Putamen (tissue), 1 donor: ENCODE results near the gene NCAM2.

Experiments
- DNase-seq: peaks from one replicate; pipeline ENCODE4 v3.0.0-alpha.2; 2016; ENCODE audit warnings: low spot score

Gene NCAM2

DNA sequence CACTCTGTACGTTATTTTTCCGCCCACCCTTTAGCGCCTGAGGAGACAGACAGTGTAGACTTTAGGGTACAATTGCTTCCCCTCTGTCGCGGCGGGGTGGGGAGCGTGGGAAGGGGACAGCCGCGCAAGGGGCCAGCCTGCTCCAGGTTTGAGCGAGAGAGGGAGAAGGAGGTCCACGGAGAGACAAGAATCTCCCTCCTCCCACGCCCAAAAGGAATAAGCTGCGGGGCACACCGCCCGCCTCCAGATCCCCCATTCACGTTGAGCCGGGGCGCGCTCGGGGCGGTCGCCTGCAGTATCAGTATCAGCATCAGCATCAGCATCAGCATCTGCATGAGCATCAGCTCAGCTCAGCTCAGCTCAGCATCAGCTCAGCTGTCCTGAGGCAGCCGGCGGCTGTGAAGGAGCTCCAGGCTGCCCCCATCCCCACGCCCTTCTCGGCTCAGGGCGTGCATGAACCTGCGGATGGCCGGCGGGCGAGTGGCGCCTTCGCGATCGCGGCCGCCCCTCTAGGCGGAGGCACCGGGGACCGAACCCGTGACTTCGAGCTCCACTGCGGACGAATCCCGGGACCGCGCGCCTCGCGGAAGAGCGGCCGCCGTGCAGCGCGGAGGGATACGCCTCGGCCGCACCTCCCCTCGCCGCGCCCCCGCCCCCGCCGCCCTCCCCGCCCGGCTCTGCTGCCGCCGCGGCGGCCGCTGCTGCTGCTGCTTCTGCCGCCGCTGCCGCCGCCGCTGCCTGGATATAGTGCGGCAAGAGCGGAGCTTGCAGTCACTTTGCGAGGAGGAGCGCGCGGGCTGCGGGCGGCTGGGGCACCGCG lies at the start of gene NCAM2:
TSS of gene NCAM2 (plus strand) at position 774 of the 820 bp plus-strand sequence.
- peak; percentile 89 for DNase-seq

DNA sequence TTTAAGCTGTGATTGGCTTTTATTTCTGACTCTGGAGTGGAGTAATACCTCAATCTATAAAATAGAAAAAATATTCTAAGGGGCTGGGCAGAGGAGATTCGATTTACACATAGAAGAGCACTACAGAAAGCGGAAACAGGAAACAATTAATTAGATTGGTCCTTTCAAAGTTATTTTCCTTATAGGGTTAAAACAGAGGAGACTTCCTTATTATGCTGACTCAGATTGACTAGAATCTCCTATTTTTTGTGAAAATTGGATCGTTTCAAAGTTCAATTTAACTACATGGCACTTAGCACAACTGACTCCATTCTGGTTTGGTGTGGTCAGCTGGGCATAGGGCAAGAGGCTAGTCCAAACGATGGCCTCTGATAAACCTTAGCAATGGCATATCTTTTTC lies 48.3 kb upstream of the NCAM2 start:
- DNase-seq: no peak

DNA sequence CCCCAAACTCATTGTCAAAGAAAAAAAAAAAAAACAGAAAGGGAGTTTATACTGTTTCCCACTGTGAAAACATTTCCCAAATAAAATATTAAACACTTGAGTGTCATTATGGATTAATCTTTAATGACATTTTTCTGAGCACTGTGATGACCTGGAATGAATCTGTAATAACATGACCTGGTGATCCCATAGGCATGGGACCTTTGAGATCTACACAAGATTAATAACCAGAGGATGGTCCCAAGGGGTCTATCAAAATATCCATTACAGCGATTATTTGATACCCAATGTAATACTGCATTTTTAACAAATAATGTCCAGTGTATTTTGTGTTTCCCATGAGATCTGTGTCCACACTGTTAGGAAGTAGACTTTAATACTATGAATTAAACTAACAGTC lies 32.4 kb upstream of the NCAM2 start:
- DNase-seq: no peak

DNA sequence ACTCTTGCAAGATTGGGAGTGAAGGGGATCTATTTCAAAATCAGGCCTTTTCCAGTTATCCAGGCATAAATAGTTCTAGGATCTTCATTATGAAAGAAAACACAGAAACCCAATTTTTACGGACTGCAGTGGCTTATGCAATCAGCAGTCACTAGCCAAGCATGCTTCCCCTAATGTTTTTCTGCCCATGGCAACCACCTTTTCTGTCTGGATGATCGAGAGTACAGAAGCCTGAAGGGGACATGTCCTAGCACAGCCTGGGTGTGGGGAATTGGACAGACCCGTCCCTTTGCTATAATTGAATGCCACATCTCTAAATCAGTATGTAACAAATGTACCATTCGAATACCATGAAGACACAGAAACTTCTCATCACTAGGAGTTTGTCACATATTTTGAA lies 29.8 kb upstream of the NCAM2 start:
- no peak for DNase-seq

DNA sequence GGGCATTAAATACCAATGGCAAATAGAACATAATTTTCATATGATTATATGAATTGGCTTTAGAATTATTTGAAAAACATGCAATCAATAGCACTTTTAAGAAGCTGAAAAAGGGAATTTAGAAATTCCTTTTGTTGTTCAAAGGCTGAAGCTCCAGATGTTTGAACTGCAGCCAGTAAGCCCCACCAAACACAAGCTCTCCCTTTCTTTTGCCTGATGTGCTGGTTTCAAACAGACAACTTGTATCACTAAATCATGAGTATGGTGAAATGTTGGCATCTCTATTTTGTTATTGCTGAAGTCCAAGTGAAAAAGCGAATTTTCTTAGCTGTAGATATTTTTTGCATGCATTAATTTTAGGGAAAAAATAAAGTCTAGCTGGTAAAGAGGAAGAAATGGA lies 27.5 kb upstream of the NCAM2 start:
- peak; percentile 81 for DNase-seq

DNA sequence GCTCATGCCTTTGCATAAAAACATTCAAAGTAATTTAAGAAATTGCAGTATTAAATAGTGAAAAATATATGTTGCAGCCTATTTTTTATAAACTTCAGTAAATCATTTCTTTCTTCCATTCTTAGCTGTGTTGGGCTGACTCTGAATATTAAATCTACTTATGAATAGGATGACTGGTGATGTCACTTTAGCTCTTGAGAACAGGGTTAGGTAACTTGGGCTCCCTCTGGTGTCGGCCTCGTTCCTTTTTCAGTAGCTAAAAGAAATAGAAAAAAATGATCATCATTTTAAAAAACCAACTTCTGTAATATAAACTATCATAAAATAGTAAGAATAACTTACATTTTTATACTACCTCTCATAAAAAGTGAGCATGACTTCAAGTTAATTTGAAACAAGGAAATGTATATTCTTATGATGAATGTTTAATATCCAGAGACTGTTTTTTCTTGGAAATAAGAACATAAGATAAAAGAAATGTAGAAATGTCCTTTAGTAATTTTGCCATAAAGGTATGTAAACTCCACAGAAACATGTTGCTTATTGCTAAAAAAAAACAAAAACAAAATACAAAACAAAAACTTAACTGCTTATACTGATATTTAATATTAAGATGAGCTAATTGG lies 26.8 kb upstream of the NCAM2 start:
- DNase-seq: peak; percentile 85

DNA sequence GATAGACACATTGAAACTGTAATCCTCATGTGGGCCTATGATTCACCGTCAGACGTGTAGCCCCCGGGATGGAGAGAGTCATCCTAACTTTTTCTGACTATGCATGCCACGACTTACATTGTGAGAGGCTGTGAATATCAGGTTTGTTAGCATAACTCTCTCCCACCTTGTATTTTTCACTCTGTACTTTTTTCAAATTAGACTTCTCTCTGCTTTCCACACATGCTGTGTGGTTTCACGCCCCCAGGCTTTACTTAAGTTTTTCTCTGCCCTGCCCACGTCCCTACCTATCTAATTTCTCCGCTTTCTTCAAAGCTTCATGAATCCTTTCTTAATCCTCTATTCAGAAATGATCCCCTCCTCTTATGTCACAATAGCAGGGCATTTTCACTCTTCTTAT lies 3.4 kb upstream of the NCAM2 start:
- DNase-seq: peak; percentile 23

DNA sequence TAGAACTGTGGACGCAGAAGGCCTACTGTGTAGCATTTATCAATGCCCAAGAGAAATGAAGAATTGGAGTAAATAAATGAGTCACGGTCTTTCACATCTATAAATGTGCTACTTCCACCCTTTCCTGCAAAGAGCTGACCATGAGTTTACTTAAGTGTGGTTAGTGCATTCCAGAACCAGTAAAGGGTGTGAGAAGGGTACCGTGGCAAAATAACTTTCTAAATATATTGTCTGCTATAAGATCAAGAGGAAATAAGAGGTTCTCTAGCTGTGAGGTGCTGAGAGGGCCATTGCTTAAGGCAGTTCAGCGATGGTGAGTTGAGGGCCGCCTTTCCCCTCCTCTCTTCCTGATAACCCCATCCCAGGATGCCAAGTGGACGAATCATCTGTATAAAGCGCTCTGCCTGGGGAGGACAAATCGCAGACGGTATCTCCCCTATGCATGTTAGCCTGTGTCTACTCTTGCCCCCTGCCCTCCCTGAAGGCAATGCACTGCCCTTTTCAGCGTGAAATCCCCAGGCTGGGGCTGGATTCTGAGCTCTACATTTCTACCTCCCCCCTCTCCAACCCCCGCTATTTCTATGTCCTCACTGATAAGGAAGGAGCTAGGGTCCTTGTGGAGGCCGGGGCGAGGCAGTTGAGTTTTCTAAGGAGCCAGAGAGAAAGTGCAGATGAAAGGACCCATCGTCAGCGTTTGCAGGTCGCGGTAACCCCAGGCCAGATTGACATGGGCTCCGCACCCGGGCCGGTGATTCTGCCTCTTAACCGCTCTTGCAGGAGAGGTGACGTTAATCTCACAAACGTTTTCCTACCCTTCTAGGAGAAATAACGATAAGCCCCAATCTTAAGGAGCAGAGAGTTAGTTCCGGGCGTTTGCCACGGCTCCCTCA lies 1.5 kb upstream of the NCAM2 start:
- no peak for DNase-seq

DNA sequence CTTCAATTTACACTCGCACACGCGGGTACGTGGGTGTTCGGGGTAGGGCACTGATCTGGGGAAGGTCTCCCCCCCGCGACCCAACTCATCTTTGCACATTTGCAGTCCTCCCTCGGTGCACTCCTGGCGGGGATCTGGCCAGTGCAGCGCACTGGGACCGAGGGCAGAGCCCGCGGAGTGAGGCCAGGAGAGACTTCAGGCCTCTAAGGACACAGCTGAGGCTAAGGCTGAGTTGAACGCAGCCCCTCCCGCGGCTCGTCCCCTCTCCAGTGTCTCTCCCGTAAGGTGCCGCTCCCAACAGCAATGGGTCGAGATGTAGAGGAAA lies 936 bp upstream of the NCAM2 start:
- DNase-seq: peak; percentile 45

DNA sequence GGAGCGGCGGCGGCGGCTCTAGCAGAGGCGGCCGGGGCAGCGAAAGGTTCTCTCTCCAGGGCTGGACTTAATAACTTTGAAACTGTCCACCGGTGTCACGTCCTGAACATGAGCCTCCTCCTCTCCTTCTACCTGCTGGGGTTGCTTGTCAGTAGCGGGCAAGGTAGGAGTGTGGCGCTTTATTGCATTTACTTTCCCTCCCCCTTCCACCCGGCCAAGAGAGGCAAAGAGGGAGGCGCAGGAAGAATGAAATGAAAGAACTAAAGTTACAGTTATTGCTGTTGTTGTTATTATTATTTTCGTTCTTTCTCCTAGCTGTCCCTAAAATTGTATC lies 214 bp downstream of the NCAM2 start:
- no peak for DNase-seq

DNA sequence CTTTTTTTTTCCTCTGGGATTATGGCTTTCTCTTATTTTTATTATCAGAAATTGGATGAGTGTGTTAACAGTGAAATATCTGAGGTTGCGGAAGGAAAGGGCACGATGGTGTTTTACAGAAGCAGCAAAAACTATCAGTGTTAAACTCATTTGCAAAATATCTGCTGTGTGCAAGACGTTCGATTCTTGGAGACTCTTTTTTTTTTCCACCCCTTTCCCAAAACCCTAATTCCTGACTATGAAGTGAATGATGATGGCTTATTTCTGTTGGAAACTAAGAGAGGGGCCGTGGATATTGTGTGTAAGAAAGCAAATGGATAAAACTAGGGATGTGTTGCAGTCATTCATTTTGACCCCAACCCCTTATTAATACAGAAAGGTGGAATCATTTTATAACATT lies 677 bp downstream of the NCAM2 start:
- peak; percentile 26 for DNase-seq

DNA sequence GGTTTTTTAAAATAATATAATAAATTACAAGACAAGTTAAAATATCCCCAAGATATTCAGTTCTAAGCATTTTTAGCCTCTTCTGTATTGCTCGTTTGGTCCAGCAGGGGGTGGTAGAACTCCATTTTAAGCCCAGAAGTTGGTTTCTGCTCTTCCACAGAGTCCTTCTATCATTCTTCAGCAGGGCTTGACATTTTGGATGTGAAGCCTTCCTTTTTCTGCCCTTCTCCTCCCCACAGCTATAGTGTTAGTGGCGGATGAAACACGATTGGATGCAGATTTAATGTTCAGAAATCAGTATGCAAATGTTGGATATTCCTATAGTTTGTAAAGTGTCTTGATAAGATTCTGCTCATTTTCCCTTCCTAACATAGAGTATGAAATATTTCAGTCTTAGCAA lies 1.4 kb downstream of the NCAM2 start:
- DNase-seq: peak; percentile 84

DNA sequence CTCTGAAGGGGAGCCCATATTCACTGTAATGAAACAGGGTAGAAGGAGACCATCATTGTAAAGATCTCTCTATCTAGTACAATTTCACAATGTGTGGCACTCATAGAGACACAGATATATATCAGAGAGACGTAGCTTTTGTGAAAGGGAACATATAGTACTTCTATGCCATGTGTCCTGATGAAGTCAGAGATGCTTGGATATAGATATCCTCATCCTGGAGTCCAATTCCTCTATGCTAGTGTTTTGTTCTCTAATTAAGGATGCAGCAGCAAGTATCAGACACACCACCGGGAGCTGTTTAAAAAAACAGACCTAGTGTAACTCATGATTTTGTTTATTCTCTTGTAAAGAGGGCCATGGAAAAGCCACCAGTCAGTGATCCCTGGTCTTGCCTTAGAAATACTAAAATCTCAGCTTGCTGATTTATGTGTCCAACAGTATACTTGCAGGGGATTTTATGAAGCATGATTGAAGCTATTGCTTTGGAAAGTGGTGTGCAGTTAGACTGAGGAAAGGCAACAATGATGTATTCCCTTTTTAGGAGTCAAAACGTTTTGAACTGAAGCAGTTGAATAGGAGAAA lies 2.5 kb downstream of the NCAM2 start:
- DNase-seq: peak; percentile 18

DNA sequence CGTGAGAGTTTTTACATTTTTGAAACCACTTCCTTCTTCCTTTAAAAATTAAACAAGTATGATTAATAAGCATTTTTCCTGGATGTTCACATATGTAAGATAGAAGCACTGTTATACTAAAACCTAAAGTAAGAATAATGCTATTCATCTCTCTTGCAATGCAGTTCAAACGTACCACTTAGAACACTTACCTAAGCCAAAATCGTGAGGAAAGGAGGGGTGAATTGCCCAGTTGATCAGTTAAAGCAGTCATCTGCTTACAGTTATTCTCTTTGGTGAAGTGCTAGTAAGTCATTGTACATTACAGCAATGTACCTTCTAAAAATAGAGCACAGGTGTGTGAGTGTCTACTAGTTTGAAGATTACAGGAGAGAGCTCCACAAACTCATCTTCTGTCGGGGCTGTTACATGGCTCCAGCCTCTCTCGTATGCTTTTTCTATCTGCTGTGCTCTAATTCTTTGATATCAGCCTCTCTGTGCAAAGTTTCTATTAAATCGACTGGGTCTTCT lies 3.4 kb downstream of the NCAM2 start:
- no peak for DNase-seq

DNA sequence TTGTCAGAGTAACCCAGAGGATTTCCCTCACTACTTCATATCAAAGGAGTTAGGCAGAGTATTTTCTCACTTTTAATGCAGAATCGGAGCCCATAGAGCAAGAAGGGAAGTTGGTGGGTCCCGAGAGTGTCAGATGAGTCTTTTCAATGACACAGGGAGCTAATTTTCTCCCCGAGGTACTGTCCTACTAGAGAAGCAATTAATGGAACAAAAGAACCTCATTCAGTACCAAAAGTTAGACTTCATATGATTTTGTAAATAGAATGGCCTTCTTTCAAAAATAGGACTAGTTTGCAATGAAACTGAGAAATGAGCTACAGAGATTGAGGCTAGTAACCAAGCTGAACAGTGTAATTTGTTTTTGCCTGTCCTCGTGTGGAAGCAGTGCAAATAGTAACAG lies 3.9 kb downstream of the NCAM2 start:
- no peak for DNase-seq

DNA sequence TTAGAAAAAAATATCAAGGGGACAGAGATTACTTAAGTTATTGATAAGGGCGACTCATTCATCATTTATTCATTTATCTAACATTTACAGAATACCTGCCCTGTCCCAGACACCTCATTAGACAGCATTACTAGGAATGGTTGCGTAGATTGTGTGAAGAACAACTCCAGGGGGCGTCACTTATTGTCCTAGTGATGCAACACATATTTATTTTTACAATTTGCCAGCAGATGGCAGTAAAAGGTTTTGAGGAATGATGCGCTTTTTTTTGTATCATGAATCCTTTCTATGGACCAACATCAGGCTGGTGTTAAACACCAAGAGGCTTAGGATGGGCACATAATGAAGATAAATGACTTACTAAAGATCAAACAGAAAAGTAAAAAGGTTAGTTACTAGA lies 5.5 kb downstream of the NCAM2 start:
- DNase-seq: peak; percentile 23

DNA sequence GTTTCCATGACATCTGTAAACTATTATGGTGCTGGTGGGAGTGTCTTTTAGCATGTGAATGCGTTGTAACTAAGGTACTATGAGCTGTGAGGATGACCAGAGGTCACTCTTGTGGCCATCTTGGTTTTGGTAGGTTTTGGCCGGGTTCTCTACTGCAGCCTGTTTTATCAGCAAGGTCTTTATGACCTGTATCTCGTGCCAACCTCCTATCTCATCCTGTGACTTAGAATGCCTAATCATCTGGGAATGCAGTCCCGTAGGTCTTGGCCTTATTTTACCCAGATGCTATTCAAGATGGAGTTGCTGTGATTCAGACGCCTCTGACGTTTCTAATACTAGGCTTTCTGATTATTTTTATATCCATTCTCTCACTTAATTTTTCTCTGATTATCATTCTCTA lies 9.4 kb downstream of the NCAM2 start:
- no peak for DNase-seq

DNA sequence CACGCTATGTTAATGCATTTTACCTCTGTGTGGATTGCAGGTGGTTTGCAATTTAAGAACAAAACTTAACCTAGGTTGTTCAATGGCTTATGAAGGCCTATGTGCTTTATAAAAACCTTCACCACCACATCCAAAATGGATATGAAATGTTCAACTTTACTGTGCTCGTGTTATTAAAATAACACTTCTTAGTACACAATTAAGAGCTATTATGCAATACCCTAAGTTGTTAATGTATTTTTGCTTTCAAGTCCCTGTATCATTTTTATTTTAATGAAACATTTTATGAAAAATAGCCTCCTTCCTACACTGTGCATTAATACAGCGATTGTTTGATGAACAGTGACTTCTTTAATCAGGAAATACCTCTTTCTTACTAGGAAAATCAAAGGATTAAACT lies 12.0 kb downstream of the NCAM2 start:
- DNase-seq: no peak

DNA sequence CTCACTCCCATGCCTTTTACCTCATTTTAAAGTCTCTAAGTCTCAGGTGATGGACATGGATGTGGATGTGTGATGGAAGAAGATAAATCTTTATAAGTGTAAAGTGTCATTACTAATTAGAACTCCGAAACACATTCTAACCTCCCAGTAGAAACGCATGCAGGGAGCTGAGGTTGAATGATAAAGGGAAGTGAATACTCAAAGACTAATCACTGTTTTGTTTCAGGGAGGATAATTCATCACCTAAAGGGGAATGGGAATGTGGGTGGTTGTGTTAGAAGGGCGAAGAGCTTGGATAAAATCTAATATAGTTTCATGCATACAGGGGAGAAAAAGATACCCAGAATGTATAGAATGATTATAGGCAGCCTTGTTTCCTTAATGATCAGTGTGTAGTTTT lies 12.5 kb downstream of the NCAM2 start:
- no peak for DNase-seq

DNA sequence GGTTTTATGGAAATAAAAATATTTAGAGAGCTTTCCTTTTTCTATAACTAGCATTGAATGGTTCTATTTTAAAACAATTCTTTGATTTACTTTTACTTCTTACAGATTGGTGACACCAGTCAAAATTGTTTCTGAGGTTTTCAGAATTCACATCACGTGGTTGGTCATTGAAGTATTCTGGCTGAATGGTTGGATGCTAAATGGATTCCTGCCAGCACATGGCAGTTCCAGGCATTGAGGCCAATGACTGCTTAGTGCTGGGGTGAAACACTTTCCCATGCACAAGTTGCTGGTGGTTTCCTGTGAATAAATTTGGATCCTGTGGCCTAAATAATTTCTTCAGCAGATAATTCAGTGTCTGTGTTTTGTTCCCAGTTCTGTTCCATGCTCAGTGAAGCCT lies 20.6 kb downstream of the NCAM2 start:
- peak; percentile 81 for DNase-seq

DNA sequence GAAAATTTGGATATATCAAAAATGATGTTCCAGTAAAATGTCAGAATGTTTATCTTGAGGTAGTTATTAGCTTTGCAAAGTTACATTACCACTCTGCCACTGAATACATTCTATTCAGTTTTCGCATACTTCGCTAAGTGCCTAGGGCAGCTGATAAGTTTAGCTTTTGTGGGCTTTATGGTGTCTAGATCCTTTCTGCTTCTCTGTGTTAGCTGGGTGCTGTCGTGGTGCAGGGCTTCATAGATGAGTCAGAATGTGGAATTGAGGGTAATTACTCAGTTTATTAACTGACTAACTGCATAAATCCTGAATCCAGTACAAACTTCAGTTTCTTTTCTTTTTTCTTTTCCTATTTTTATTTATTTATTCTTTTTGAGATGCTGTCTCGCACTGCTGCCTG lies 21.5 kb downstream of the NCAM2 start:
- no peak for DNase-seq

DNA sequence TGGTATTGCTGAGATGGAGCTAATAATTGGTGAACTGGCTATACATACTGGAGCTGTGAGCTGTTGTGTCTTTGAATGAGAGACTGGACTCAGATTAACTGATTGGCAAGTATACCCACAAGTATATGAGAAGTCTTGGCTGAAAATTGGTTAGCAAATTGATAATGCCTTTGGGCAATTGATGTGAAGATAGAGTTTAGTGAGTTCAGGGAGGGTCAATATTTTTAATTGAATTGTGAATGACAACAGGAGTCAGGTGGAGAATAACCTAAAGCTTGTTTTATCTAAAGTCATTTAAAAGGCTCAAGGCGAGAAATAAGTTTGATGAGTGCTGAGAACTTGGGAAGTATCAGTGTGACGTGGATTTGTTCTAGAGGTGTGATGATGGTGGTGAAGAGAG lies 27.5 kb downstream of the NCAM2 start:
- no peak for DNase-seq
